Fibroblast of mammary gland (primary cell): Measurements from ENCODE around the gene ADK.

Experiments used
- DNase-seq: peaks from one replicate; pipeline ENCODE4 v3.0.0-alpha.2; 2010; ENCODE audit warnings: low read depth
- H3K4me3 ChIP-seq: 2 replicates; pipeline ENCODE4 v1.5.1; 2011; ENCODE audit warnings: low read depth, mild to moderate bottlenecking, low read length, moderate library complexity; ENCODE audit not compliant: control insufficient read depth
- CTCF ChIP-seq: conservative IDR thresholded peaks from 2 replicates; pipeline ENCODE4 v1.5.1; 2011; ENCODE audit warnings: low read depth, low read length, inconsistent platforms; ENCODE audit not compliant: control insufficient read depth, insufficient read depth

The ADK gene

GRCh38 chr10:74233281-74233680, 82.3 kb downstream of the ADK start:
- no peak overlapping the region for H3K4me3 ChIP-seq
- TF ChIP-seq CTCF = no peak
- no peak for DNase-seq

DNA sequence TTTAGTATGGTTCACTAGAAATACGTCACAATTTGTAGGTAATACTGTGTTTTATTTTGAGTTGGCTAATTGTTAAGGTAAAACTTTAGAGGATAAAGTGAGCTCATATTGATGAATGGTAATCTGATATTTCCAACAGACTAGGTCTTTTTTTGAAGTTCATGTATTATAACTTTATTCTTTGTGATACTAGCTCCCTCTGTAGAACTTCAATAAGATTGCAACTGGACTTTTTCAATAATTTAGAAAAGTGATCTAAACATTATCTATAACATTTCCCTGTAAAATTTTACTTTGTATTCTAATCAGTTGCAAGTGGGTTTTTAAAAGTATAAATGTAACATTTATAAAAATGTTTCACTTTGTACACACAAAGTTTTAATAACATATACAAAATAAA, 83.5 kb downstream of the ADK start:
- TF ChIP-seq CTCF = peak; percentile 47
- H3K4me3 ChIP-seq = no peak overlapping the region
- DNase-seq = peak; percentile 35

- no peak for DNase-seq
- H3K4me3 ChIP-seq = no peak overlapping the region
- no peak for TF ChIP-seq CTCF
Measured at GRCh38 chr10:74238031-74238431, 87.0 kb downstream of the ADK start.

- no peak for TF ChIP-seq CTCF
- H3K4me3 ChIP-seq = no peak overlapping the region
- no peak for DNase-seq
Measured at GRCh38 chr10:74238516-74238915, 87.5 kb downstream of the ADK start.

- no peak for DNase-seq
- TF ChIP-seq CTCF = no peak
- no peak overlapping the region for H3K4me3 ChIP-seq
Measured at GRCh38 chr10:74243067-74243466, 92.0 kb downstream of the ADK start.

DNA sequence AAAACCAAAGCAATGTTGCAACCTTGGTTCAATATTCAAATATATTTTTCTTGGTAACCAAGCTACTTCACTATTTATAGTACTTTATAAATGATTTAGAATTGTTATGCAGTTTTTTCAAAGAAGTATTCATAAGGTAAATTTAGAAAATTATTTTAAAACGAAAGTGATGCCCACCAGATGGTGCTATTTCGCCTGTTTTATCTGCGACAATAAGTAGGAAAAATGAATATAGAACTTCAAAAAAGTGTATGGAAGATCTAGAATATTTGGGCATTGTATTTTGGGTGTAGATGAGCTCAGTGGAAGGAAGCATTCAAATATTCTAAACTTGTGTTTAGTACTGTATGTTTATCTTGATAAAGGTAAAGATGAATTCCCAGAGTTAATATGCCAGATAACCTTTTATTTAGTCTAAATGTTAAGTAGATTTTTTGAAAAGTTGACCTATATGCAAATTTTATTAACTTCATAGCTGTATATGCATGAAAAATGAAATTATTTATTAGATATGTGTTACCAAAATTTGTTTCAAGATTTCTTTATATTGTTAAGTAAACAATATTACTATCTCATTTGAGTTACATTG, 93.2 kb downstream of the ADK start:
- H3K4me3 ChIP-seq = no peak overlapping the region
- peak; percentile 70 for DNase-seq
- peak; percentile 46 for TF ChIP-seq CTCF

DNA sequence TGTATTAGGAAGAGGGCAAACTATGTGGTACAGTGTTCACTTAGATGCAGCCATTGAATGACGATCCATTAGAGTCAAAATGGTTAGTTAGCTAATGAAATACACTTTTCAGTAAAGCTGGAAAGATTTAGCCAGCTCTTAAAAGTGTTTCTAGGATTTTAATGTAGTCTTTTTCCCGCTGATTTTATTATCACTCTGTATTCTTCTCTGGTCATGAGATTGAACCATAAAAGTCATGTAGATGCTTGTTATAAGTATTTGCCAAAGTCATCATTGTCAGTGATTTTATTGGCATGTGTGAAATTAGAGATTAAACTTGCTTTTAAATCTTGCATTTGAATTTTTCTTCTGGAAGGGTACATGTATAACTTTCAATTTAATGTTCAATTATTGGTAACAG, 93.8 kb downstream of the ADK start:
- no peak for TF ChIP-seq CTCF
- no peak for DNase-seq
- H3K4me3 ChIP-seq = no peak overlapping the region
